ENCODE data around the gene TUBB2B.

The TUBB2B gene

DNA sequence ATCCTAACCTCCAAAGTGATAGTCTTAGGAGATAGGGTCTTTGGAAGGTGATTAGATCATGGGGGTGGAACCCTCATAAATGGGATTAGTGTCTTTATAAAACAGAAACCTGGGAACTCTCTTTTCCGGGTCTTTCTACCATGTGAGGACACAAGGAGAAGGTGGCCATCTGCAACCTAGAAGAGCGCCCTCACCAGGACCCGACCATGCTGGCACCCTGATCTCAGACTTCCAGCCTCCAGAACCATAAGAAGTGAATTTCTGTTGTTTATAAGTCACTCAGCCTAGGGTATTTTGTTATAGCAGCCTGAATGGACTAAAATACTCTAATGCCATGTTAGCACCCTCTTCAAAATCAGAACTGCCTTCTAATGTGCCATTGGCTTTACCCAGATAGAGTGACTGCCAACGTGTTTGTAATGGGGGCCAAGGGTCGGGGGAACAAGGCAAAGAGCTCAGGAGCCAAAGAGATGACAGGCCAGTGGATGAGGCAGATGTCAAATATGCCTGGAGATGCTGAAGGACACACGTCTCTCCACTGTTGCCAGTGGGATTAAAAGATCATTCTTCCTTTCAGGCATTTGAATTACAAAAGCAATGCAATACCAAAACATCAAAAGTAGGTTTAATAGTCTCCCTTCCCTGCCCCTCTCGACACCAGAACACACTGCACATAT lies 21.0 kb downstream of the TUBB2B start:
- POLR2A ChIA-PET = no interaction called here
- CTCF ChIA-PET = no interaction called here
- no peak for DNase-seq (ENCODE audit: extremely low spot score)
- no peak for TF ChIP-seq FOXK2 (IDR thresholded peaks at IDR 0.05)
- TF ChIP-seq L3MBTL2 (conservative IDR thresholded peaks at IDR 0.05) = no peak
- TF ChIP-seq, protein P1, sequence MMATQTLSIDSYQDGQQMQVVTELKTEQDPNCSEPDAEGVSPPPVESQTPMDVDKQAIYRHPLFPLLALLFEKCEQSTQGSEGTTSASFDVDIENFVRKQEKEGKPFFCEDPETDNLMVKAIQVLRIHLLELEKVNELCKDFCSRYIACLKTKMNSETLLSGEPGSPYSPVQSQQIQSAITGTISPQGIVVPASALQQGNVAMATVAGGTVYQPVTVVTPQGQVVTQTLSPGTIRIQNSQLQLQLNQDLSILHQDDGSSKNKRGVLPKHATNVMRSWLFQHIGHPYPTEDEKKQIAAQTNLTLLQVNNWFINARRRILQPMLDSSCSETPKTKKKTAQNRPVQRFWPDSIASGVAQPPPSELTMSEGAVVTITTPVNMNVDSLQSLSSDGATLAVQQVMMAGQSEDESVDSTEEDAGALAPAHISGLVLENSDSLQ (IDR thresholded peaks at IDR 0.05) = no peak
- TF ChIP-seq LEF1 (IDR thresholded peaks at IDR 0.05; ENCODE audit: borderline replicate concordance) = no peak
- TF ChIP-seq TARDBP (IDR thresholded peaks at IDR 0.05) = no peak

DNA sequence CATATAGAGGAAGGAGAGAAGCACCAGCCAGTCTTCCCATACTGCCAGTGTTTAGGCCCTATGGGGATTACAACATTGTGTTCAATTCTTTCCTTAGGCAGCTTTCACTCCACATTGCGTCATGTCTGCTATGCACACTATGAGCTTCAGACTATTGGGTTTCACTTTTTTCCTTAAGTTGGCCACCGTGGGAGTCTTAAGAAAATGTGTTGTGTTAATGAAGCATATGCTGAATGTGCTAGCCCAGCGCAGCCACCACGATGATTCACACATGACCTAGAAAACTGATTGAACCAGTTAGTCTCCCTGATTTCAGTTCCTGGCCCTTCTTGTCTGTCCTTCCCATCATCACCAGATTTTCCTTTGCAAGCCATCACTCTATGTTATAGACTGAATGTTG lies 21.5 kb downstream of the TUBB2B start:
- POLR2A ChIA-PET = no interaction called here
- CTCF ChIA-PET = no interaction called here
- TF ChIP-seq, protein P1 (IDR thresholded peaks at IDR 0.05) = no peak
- TF ChIP-seq ELF4 (IDR thresholded peaks at IDR 0.05) = no peak
- no peak for TF ChIP-seq TARDBP (IDR thresholded peaks at IDR 0.05)
- TF ChIP-seq ARNT (IDR thresholded peaks at IDR 0.05) = no peak
- no peak for TF ChIP-seq LEF1 (IDR thresholded peaks at IDR 0.05; ENCODE audit: borderline replicate concordance)
- TF ChIP-seq FOXK2 (IDR thresholded peaks at IDR 0.05) = no peak
- no peak for TF ChIP-seq BHLHE40 (IDR thresholded peaks at IDR 0.05; ENCODE audit: borderline replicate concordance)
- no peak for TF ChIP-seq SUZ12 (IDR thresholded peaks at IDR 0.05)
- TF ChIP-seq L3MBTL2 (conservative IDR thresholded peaks at IDR 0.05) = no peak
- no peak for TF ChIP-seq FOXA1 (IDR thresholded peaks at IDR 0.05)
- TF ChIP-seq NFRKB (IDR thresholded peaks at IDR 0.05) = no peak
- TF ChIP-seq ZNF384 (IDR thresholded peaks at IDR 0.05) = no peak
- TF ChIP-seq SP1 (IDR thresholded peaks at IDR 0.05) = no peak
- no peak for TF ChIP-seq FOXM1 (IDR thresholded peaks at IDR 0.05; ENCODE audit: borderline replicate concordance)
- no peak for TF ChIP-seq HDGF (IDR thresholded peaks at IDR 0.05; ENCODE audit: borderline replicate concordance)
- TF ChIP-seq CTBP1 (IDR thresholded peaks at IDR 0.05; ENCODE audit: borderline replicate concordance) = no peak
- DNase-seq (ENCODE audit: extremely low spot score) = no peak

DNA sequence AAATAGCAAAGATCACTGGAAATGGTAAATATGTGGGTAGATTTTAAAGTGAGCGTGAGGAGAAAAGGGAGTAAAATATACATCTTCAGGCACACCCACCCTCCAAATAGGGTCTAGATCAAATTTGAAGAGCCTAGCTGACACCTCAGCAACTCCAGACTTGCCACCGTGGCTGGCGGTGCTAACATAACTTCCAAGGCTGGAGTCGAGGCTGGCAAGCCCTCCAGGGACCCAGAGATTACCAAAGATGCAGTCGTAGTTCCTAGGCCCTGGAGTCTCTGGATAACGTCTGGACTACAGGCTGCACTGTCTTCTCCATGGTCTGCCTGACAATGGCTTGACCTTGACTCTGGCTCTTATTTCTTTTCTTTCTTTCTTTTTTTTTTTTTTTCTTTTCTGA lies 22.5 kb downstream of the TUBB2B start:
- ChIA-PET POLR2A (no interaction called here), CTCF (no interaction called here)

DNA sequence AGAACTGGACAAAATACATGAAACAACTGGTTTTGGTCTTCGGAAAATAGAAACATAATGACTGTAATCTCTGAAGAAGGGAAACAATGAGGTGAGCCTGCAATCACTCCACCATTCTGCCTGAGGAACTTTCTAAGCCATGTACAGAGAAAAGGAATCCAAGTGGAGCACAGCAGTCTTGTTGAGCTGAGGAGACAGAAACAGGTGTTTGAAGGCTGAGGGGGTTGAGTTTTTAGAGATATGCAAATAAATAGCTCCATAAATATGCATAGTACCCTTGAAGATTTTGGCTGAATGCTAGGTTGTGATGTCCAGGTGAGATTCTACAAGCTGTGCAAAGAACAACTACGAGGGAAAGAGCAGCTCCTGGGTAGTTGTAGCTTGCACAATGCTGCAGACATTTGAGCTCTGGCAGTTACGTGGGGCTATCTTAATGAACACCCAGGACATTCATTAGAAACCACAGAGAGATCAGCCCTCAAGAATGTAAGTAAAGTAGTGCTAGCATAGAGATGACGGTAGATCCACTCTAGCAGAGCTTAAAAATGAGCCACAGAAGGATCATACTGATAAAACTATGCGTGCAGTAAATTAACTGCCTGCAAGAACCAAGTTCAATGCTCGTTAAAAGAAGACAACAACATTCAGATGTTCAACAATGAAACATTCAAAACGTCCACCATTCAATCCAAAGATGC lies 24.3 kb downstream of the TUBB2B start:
- DNase-seq (ENCODE audit: extremely low spot score) = no peak
- no peak for TF ChIP-seq FOXK2 (IDR thresholded peaks at IDR 0.05)
- TF ChIP-seq ZNF384 (IDR thresholded peaks at IDR 0.05) = no peak
- no peak for TF ChIP-seq TARDBP (IDR thresholded peaks at IDR 0.05)
- TF ChIP-seq ELF4 (IDR thresholded peaks at IDR 0.05) = no peak
- POLR2A ChIA-PET = interaction anchor here (0.9 kb wide), 1 partner anchor 27 kb away, joined by 3 read pairs; no protein-coding TSS in a partner anchor
- CTCF ChIA-PET = interaction anchor here (1.0 to 1.5 kb wide), 2 partner anchors 40 to 46 kb away, joined by 3 to 4 read pairs; partner anchors contain the start of gene TUBB2A

More for the DNA sequence above, 22.5 kb downstream of the TUBB2B start:
- no peak for DNase-seq (ENCODE audit: extremely low spot score)
- TF ChIP-seq, protein P1 (IDR thresholded peaks at IDR 0.05) = no peak

DNA sequence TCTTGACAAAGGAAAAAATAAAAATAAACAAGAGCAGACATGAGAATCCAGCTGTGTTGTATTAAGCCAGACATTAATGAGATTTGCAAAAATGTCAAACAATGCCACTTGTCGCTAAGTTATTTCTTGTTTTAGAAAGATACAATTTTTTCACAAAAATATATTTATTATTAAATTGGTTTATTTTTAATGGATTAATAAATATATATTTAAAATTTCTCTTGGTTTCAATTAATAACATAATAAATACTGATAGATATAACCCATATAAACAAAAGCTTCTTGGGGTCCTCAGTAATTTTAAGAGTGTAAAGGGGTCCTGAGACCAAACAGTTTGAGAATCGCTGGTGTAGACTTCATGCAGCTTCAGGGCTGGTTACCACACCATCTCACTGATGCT lies 26.1 kb downstream of the TUBB2B start:
- POLR2A ChIA-PET = no interaction called here
- CTCF ChIA-PET = interaction anchor here (1.2 kb wide), 1 partner anchor 50 kb away, joined by 3 read pairs; no protein-coding TSS in a partner anchor
- DNase-seq (ENCODE audit: extremely low spot score) = no peak
- TF ChIP-seq FOXK2 (IDR thresholded peaks at IDR 0.05) (no peak), NFRKB (IDR thresholded peaks at IDR 0.05) (no peak), HDGF (IDR thresholded peaks at IDR 0.05; ENCODE audit: borderline replicate concordance) (no peak), SP1 (IDR thresholded peaks at IDR 0.05) (no peak), CTBP1 (IDR thresholded peaks at IDR 0.05; ENCODE audit: borderline replicate concordance) (no peak), BHLHE40 (IDR thresholded peaks at IDR 0.05; ENCODE audit: borderline replicate concordance) (no peak), ELF4 (IDR thresholded peaks at IDR 0.05) (no peak), ZNF384 (IDR thresholded peaks at IDR 0.05) (no peak), SUZ12 (IDR thresholded peaks at IDR 0.05) (no peak), LEF1 (IDR thresholded peaks at IDR 0.05; ENCODE audit: borderline replicate concordance) (no peak), TARDBP (IDR thresholded peaks at IDR 0.05) (no peak)

DNA sequence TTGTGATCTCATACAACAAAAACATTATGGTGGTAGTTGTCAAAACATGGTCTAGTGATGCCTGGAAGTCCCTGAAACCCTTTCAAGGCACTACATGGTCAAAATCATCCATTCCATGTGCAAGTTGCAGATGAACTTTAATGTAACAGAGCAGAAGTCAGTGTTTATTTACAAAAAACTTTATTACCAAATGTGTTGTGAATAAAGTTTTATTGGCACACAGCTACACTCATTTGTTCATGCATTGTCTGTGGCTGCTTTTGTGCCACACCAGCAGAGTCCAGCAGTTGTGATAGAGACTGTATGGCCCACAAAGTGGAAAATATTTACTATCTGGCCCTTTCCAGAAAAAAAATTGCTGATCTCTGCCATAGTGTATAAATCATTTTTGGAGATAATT lies 26.8 kb downstream of the TUBB2B start:
- ChIA-PET POLR2A (no interaction called here), CTCF (interaction anchor here (0.6 to 1.2 kb wide), 2 partner anchors 51 to 69 kb away, joined by 3 read pairs; no protein-coding TSS in a partner anchor)
- DNase-seq (ENCODE audit: extremely low spot score) = no peak
- no peak for TF ChIP-seq ELF4 (IDR thresholded peaks at IDR 0.05)
- no peak for TF ChIP-seq TARDBP (IDR thresholded peaks at IDR 0.05)
- no peak for TF ChIP-seq ZNF384 (IDR thresholded peaks at IDR 0.05)
- no peak for TF ChIP-seq FOXK2 (IDR thresholded peaks at IDR 0.05)
- TF ChIP-seq FOXA1 (IDR thresholded peaks at IDR 0.05) = no peak
- no peak for TF ChIP-seq HDGF (IDR thresholded peaks at IDR 0.05; ENCODE audit: borderline replicate concordance)
- no peak for TF ChIP-seq ARNT (IDR thresholded peaks at IDR 0.05)
- no peak for TF ChIP-seq SP1 (IDR thresholded peaks at IDR 0.05)
- no peak for TF ChIP-seq CTBP1 (IDR thresholded peaks at IDR 0.05; ENCODE audit: borderline replicate concordance)
- no peak for TF ChIP-seq BHLHE40 (IDR thresholded peaks at IDR 0.05; ENCODE audit: borderline replicate concordance)
- TF ChIP-seq, protein P1 (IDR thresholded peaks at IDR 0.05) = no peak
